ENCODE results near the gene CDK5RAP2.

The CDK5RAP2 gene

DNA sequence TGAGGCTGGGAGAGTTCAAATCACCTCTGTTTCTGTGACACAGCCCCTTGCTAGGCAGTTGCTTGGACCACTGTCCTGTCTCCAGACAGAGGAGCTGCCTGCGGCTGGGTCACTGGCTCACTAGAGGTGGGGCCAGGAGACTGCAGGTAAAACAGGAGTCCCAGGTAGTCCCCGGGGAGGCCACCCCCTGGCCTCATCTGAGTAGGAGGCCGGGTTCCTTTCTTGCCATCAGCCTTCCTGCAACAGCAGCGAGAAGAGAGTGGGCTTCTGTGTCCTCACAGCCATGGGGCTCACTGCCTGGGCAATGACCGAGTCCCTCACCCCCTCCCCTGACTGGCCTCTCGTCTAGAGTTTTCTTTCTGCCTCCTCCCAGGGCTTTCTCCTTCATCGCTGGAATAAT lies 197.5 kb downstream of the CDK5RAP2 start:
- DNase-seq (ENCODE audit: low read depth), result no peak

DNA sequence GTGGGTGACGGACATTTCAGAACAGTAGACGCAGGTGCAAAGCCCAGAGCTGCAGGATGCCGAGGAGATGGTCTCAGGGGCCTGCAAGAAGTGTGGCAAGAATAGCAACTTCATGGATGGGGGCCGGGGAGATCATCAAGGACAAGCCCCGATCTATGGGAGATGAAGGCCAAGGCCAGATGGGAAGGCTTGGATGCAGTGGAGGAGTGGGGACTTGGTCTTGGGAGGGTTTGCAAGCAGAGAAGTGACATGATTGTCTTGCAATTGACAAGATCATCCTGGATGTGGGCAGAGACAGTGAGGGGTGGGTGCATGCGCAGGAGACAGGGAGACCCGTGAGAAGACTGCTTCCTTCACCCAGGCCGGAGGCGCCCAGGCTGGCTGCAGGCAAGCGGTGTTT lies 198.1 kb downstream of the CDK5RAP2 start:
- DNase-seq (ENCODE audit: low read depth), result no peak

DNA sequence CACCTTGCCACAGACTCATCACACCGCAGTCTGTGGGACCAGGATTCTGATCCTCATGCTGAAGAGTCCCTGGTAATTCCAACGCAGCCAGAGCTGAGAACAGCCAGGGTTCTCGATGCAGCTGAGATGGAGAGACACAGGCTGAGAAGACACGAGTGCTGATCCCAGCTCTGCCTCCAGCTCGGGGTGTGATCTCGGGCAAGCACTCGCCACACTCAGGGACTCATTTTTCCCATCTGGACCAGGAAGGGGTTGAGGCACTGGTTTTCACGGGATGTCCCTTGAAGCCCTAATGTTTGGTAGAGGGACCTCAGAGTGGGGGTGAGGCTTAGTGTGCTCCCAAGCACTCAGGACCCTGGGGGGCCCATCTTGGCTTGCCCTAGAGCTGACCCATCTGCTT lies 200.4 kb downstream of the CDK5RAP2 start:
- no peak for DNase-seq (ENCODE audit: low read depth)

DNA sequence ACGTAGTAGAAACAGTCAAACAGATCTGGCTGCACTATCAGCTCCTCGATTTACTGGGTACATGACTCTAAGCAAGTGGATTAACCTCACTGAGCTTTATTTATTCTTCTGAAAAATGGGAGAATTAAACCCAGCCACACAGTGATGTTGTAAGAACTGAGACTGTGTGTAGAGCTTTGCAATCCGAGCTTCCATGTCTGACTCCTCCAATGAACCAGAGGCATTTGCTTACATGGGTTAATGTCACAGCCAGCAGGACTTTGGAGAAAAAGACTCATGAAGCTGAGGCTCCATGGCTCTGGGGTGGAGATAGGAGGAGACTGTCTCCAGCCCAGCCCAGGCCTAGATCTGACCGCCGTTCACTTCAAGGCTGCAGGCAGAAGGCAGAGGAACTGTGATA lies 201.3 kb downstream of the CDK5RAP2 start:
- DNase-seq (ENCODE audit: low read depth), result no peak

DNA sequence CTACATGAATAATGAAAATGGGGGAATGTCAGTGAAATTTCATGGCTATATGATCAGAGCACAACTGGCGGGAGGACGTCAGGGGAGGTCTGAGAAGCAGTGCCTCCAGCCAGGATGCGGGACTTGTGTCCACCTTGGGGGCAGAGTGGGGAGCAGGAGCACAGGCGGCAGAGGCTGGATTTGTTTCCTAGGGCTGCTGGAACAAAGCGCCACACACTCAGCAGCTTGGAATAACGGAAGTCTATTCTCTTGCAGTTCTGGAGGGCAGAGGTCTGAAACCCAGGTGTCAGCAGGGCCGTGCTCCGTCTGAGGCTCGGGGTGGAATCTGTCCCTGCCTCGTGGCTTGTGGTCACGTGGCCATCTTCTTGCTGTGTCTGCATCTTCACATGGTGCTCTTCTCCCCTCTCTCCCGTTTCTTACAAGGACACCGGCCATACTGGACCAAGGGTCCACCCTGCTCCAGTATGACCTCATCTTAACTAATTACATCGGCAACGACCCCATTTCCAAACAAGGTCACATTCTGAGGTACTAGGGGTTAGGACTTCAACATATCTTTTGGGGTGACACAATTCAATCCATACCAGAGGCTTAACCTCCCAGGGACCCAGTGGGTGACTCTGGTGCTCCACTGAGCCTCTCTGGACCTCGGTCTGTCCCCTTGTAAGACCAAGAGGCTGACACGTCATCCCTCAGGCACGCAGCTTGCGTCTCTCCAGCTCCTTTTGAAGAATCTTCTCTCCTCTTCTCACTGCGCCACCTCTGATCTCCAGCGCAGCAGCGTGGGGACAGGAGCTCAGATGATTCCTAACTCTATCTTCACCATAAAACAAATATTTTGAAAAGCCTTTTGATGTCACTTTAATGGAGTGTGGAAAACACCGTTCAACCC lies 202.5 kb downstream of the CDK5RAP2 start:
- no peak for DNase-seq (ENCODE audit: low read depth)

DNA sequence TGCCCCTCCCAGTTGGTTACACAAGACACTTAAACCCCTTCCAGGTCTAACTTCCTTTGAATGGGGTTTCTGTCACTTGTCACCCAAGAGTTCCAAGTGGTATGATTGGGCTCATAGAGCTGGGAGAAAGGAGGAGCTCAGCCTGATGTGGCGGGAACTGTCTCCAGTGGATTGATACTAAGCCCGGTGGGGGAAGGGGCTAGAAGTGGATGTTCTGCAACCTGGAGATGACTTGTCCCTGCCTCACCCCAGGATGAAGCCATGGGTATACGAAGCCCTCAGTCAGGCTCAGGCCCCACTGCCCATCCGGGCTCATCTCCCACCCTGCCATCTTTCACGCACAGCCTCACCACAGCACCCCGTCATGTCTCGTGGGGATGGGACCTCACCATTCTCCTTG lies 203.9 kb downstream of the CDK5RAP2 start:
- DNase-seq (ENCODE audit: low read depth), result no peak

DNA sequence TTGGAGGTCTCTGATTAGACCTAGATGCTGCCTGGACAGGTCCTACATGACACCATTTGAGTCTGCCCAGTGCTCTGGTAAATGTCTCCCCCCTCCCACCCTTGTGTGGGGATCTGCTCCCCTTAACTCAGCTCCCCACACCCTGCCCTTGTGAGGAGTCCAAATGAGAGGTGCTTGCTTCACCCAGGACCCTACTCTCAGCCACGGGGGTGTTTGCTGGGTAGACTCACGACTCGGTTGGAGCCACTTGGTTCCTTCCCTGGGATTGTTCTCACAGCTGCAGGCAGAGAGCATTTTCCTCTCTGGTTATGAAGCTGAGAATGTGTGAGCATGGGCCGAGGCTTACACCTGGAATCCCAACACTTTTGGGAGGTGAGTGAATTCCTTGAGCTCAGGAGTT lies 204.7 kb downstream of the CDK5RAP2 start:
- DNase-seq (ENCODE audit: low read depth), result no peak

DNA sequence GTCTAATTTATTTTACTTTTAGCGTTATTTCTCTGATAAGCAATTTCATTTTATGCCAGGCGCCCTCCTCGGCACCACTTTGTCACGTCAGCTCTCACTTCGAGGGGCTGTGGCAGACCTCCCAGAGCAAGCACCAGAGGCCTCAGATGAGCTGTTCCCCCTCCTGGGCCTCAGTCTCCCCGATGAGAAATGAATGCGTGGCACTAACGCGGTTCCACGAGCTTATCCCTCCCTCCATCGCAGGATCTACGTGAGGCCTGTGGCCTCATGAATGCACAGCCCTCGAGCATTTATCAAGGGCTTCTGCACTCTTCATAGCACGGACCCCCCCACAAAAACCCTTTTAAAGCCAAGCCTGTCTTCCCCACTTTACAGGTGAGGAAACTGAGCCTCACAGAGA lies 205.2 kb downstream of the CDK5RAP2 start:
- DNase-seq (ENCODE audit: low read depth), result no peak

DNA sequence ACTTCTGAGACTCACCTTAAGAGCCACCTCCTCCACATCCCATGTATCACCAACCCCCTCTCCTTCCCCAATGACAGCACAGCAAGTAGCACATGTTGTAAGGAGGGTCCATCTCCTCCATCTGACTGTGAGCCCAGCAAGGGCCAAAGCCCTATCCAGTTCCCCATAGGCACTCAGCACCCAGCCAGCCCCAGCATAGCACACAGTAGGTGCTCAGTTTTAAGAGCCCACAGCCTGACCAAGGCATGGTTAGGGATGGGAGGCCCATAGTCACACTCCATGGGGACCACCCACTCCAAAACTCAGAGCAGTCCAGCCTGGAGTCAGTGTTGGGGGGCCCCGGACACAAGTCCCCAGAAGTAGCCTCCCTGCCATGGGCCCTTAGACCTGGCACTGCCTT lies 205.7 kb downstream of the CDK5RAP2 start:
- DNase-seq (ENCODE audit: low read depth), result no peak

DNA sequence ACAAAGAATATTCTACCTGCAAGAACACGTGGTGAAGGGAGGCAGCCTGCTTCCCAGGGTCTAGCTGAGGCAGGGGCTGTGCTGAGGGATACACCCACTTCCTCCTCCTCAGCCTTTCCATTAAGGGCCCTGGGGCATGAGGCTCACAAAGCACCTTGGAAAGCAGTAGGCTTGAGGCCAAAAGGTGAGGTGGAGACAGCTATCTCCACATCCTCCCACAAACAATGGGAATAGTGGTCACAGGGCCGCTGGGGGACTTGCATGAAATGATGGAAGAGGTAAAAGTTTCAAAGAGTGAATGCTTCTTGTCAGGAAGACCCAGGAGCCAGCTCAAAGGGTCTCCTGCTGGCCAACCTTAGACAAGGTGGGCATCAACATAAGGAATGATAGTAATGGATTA lies 207.9 kb downstream of the CDK5RAP2 start:
- no peak for DNase-seq (ENCODE audit: low read depth)

DNA sequence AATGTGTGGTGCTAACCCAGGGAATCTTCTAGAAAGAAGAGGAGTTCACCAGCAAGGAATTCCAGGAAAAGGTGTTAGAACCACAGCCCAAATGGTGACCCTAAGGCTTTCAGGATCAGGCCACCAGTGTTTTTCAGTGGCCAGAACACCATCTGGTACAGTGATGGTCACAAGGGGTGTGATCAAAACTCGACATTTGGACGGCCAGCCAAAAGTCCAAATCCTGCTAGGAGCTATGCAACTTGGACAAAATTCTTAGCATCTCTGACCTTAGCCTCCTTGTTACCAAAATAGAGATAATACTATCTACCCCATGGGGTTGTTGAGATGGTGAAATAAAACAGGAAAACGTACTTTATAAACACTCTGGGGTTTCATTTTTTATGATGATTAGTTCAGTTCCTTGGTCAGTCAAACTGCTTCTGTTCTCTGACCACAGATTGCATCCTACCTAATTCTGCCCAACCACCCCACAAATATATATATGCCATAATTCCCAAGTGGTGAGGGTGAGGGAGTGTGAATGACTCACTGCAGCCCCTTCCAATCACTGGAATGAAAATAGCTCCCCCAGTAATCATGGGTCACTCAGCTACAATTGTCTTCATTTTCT lies 210.3 kb downstream of the CDK5RAP2 start:
- DNase-seq (ENCODE audit: low read depth), result peak; percentile 49

DNA sequence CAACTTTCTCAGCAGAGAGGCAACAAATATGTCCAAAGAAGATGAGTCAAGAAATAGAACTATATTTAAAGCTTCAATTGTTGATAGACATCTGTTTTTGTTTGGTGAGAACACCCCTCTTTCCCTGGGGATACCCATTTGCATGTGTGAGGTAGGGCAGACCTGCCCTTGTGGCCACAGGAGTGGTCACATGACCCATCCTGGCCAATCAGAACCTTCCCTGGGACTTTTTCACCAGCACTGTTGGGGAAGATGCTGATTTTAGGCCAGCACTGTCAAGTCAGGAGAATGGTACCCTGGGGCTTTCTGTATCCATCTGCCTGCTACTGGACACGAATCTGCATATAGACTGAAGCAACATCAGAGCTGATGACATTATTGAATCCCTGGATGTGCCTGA lies 211.2 kb downstream of the CDK5RAP2 start:
- no peak for DNase-seq (ENCODE audit: low read depth)

DNA sequence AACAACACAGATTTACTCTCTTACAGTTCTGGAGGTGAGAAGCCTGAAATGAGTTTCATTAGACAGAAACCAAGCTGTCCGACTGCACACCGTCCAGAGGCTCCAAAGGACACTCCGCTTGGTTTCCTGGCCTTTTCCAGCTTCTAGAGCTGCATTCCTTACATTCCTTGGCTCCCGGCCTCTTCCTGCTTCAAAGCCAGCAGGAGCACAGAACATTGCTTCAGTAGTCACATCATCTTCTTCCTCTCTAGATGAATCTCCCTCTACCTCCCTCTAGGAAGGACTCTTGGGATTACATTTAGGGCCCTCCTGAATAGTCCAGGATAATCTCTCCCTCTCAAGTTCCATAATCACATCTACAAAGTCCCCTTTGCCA lies 213.3 kb downstream of the CDK5RAP2 start:
- peak; percentile 88 for DNase-seq (ENCODE audit: low read depth)

DNA sequence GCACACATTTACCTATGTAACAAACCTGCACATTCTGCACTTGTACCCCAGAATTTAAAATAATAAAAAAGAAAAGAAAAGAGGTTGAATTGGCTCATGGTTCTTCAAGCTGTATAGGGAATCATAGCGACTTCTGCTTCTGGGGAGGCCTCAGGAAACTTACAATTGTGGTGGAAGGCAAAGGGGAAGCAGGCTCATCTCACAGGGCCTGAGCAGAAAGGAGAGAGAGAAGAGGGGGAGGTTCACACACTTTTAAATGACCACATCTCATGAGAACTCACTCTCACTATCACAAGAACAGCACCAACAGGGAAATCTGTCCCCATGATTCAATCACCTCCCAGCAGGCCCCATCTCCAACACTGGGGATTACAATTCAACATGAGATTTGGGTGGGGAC lies 214.6 kb downstream of the CDK5RAP2 start:
- no peak for DNase-seq (ENCODE audit: low read depth)

DNA sequence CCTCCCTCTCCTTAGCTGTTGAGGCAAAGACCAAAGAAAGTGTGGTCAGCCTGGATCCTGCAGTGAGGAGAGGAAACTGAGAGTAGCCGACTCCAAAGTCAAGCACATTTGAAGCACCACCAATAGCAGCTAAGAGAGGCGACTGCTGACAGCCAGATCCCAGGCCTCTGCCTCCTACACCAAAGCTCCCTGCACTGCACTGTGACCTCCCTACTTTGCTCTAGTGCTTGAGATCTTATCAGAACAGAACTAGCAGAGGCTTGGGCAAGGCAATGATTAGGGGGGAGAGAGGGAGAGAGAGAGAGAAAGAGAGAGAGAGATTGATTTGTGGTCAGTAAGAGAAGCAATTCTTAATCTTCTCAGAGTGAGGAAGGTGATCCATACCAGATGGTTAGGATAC lies 216.3 kb downstream of the CDK5RAP2 start:
- no peak for DNase-seq (ENCODE audit: low read depth)

DNA sequence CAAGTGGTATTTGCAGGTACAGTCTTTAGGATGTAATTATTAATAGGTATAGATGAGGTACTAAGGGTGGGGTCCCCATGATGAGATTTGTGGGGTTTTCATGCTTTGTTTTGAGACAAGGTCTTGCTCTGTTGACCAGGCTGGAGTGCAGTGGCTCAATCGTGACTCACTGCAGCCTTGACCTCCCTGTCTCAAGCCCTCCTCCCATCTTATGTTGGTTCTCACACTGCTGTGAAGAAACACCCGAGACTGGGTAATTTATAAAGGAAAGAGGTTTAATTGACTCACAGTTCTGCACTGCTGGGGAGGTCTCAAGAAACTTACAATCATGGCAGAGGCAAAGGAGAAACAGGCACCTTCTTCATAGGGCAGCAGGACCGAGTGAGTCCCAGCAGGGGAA lies 217.5 kb downstream of the CDK5RAP2 start:
- peak; percentile 21 for DNase-seq (ENCODE audit: low read depth)

DNA sequence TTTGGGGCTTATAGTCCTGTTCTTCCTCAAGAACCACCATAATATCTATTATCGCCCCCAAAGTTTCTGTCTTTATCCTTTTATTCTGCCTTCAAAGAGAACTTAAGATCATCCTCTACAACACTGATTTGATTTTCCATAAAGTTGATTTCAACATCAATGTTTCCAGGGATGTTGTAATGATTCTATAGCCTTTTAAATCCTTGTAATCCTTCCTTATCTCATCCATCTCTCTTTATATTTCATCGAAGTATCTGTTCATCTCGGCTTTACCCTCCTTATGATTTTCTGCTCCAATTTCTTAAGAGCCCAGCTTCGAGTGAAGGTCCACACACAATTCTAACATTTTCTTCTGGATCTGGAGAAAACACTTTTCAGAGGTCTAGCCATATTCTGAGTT lies 218.4 kb downstream of the CDK5RAP2 start:
- no peak for DNase-seq (ENCODE audit: low read depth)

DNA sequence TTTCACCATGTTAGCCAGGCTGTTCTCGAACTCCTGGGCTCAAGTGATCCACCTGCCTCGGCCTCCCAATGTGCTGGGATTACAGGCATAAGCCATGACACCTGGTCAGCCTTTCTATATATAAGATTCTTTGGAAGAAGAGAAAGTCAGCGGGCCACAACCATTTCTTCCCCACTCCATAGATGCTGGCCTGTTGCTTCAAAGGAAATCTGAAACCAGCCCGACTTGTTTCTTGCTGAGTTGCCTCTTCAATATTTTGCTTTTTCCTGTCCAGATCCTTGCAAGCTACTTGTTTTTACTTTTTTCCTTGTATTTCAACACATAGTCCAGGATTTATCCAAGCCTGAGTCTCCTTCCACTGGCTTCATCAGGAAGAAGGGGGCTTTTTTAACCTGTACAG lies 219.5 kb downstream of the CDK5RAP2 start:
- DNase-seq (ENCODE audit: low read depth), result no peak

DNA sequence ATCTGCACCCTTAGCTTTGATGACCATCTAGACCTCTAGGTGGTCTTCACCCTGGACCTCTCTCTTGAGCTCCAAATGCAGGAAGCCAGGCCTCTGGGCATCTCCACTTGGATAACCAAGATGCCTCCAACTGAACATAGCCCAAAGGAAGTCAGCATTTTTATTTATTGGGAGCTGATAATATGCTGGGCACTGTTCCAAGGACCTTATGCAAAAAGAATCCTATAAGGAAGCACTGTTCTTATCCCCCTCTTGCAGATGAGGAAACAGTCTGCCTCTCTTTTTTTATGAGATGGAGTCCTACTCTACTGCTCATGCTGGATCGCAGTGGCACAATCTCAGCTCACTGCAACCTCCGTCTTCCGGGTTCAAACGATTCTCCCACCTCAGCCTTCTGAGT lies 219.9 kb downstream of the CDK5RAP2 start:
- no peak for DNase-seq (ENCODE audit: low read depth)

DNA sequence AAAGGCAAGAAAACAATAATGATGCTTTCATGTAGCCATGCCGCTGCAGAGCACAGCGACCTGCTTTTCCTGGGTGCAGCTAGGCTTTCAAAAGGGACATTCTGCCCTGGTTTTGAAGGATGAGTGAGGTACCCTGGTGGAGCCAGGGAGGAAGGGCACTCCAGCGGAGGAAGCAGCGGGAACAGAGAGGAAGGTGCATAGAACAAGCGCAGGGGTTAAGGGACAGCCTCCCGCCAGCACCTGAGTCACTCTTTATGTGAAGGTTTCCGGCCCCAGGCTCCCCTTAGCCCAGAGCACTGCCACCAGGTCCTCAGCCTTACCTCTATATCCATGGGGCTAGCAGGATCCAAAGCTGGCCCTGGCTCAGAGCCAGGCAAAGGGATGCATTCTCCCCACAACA lies 221.1 kb downstream of the CDK5RAP2 start:
- no peak for DNase-seq (ENCODE audit: low read depth)

DNA sequence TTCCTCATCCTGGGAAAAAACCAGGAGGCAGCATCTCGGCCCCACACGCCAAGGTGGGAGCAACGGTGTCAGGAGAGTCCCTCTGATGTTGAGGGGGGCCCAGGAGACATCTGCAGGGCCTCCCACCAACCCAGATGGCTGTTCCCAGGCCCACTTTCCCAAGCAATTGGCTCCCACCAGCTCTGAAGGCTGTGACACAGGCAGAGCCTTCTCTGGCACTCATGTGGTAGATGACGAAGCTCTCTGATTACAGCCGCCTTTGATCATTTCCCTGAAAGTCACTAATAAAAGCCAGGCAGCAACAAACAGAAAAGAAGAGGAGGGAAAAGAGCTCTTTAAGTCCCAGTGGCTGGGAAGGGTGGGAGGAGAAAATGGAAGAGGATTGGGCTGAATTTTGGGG lies 226.5 kb downstream of the CDK5RAP2 start:
- DNase-seq (ENCODE audit: low read depth), result peak; percentile 86

DNA sequence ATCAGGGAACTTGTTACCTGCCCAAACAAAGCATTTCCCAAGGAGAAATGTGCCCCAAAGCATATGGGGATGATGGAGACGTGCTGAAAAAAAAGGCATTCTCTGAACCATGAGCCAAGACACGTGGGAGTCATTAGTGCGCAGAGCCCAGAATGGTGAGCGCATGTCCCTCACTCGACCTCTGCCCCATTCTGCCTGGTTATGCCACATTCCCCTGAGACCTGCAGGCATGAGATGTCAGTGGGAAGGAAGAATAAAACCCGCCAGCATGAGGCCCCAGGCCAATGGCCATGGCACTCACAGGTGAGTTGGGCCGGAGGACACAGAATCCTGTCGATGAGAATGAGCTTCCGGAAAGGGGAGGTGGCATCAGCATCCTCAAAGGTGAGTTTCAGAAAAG lies 228.9 kb downstream of the CDK5RAP2 start:
- no peak for DNase-seq (ENCODE audit: low read depth)

DNA sequence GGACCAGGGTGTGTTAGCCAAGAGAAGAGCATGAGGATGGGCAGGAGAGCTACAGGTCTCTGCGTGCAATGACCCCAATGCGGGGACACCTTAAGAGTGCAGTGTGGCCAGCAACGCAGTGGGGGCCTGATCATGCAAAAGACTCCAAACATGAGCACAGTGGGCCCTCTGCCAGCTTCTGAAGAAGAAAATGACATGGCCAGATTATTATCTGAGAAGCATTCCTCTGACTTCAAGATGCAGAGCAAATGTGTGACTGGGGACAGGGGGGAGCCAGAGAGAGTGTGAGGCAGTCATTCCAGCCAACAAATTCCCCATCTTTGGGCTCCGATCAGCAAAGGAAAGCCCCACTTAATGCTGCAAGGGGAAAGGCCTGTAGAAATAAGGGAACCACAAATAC lies 229.4 kb downstream of the CDK5RAP2 start:
- no peak for DNase-seq (ENCODE audit: low read depth)

DNA sequence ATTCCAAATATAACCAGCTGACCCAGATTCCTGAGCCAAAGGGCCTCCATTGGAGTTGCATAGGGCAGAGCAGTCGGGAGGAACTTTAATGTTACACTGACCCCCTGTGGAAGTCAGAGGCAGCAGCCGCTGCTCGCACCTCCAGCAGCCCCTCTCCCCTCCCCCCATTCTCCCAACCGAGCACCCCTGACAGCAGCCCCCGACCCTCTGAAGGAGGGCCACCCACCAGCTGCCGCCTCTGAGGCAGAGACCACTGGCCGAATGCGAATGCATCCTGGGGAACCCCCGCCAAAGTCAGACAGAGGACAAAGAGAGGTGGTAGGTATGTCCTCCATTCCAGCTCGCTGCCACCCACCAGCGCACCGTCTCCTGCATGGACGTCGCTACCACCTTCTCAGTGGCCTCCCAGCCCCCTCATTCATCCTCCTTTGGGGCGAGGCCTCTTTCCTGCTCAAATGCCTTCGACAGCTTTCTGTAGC lies 231.0 kb downstream of the CDK5RAP2 start:
- peak; percentile 34 for DNase-seq (ENCODE audit: low read depth)
